CD14-positive monocyte (primary cell): ENCODE results near the gene RHOV. TPM values are rescaled to one million over a fixed set of nuclear protein-coding genes. Genes with fewer than 3 reads are reported as not detected.
A peak's percentile ranks its signal among the peaks of the same experiment; 100 is the strongest.

Experiments
- DNase-seq, 3 donors: peaks; one replicate each; pipeline ENCODE4 v3.0.0-alpha.2; 2011 to 2022
- H2AFZ ChIP-seq: 2 replicates; pipeline ENCODE4 v1.6.0; 2012; ENCODE audit warnings: mild to moderate bottlenecking, low read depth, low read length, inconsistent platforms; ENCODE audit not compliant: insufficient read depth, poor library complexity, severe bottlenecking
- H3K27ac ChIP-seq, 2 donors: 1 replicate in 1 of 2; 2 replicates in 1 of 2; pipeline ENCODE4 v1.5.1; 2012 to 2013; ENCODE audit warnings: low read length in 2 of 2, control low read depth in 1 of 2, inconsistent platforms in 1 of 2, low read depth in 1 of 2, mild to moderate bottlenecking in 1 of 2
- H3K27me3 ChIP-seq, 2 donors: one replicate each; pipeline versions ENCODE4 v1.6.0 to v1.6.1; 2011 to 2013; ENCODE audit warnings: low read length in 2 of 2; ENCODE audit not compliant: control insufficient read depth in 2 of 2, insufficient read depth in 2 of 2
- H3K36me3 ChIP-seq, 2 donors: replicated peaks in 1 of 2; 1 replicate in 1 of 2; 2 replicates in 1 of 2; pipeline versions ENCODE4 v1.5.1 to v1.6.1; 2012 to 2013; ENCODE audit warnings: low read length in 2 of 2, control low read depth in 1 of 2, inconsistent platforms in 1 of 2, mild to moderate bottlenecking in 1 of 2; ENCODE audit not compliant: insufficient read depth in 2 of 2, control insufficient read depth in 1 of 2
- H3K4me1 ChIP-seq, 2 donors: 1 replicate in 1 of 2; 2 replicates in 1 of 2; pipeline versions ENCODE4 v1.5.1 to v1.6.1; 2012 to 2013; ENCODE audit warnings: low read length in 2 of 2, control low read depth in 1 of 2, inconsistent platforms in 1 of 2, mild to moderate bottlenecking in 1 of 2, moderate library complexity in 1 of 2; ENCODE audit not compliant: insufficient read depth in 2 of 2, control insufficient read depth in 1 of 2
- H3K4me2 ChIP-seq: replicated peaks from 2 replicates; pipeline ENCODE3; 2012; ENCODE audit warnings: low read length, moderate library complexity, mild to moderate bottlenecking; ENCODE audit not compliant: poor library complexity, severe bottlenecking; ENCODE audit errors: extremely low read depth
- H3K4me3 ChIP-seq, 3 experiments: fragments of 200-600 bp in 1 of 3; sonication (generic) in 1 of 3; replicated peaks in 1 of 3; 1 replicate in 2 of 3; 2 replicates in 1 of 3; pipeline ENCODE4 v1.5.1; 2011 to 2013; ENCODE audit warnings: low read length in 3 of 3, mild to moderate bottlenecking in 3 of 3, control low read depth in 2 of 3, low read depth in 2 of 3, inconsistent platforms in 1 of 3, moderate library complexity in 1 of 3
- H3K79me2 ChIP-seq: 2 replicates; pipeline ENCODE4 v1.6.0; 2012; ENCODE audit warnings: mild to moderate bottlenecking, control low read depth, inconsistent platforms, low read length, moderate library complexity; ENCODE audit not compliant: insufficient read depth
- H3K9ac ChIP-seq: 2 replicates; pipeline ENCODE4 v1.6.0; 2017; ENCODE audit warnings: low read length, mild to moderate bottlenecking; ENCODE audit not compliant: insufficient read depth, poor library complexity, severe bottlenecking
- H3K9me3 ChIP-seq, 2 donors: replicated peaks in 1 of 2; 1 replicate in 1 of 2; 2 replicates in 1 of 2; pipeline versions ENCODE4 v1.5.1 to v1.6.1; 2012 to 2013; ENCODE audit warnings: low read length in 2 of 2, control low read depth in 1 of 2; ENCODE audit not compliant: control insufficient read depth in 1 of 2, insufficient read depth in 1 of 2
- H4K20me1 ChIP-seq: 2 replicates; pipeline ENCODE4 v1.6.0; 2012; ENCODE audit warnings: mild to moderate bottlenecking, low read length, control low read depth, moderate library complexity; ENCODE audit not compliant: insufficient read depth
- H3K27ac Mint-ChIP-seq, 7 donors: one replicate each; pipeline ENCODE4 v1.8.0; 2020; ENCODE audit warnings: mild to moderate bottlenecking in 7 of 7, mixed read lengths in 7 of 7, moderate library complexity in 6 of 7, inconsistent platforms in 2 of 7
- H3K27me3 Mint-ChIP-seq, 3 donors: one replicate each; pipeline ENCODE4 v1.8.0; 2021 to 2022; ENCODE audit warnings: low read depth in 3 of 3, mild to moderate bottlenecking in 3 of 3, mixed read lengths in 3 of 3, moderate library complexity in 3 of 3, inconsistent platforms in 1 of 3
- H3K36me3 Mint-ChIP-seq, 2 donors: one replicate each; pipeline ENCODE4 v1.8.0; 2020; ENCODE audit warnings: mixed read lengths in 2 of 2, inconsistent platforms in 1 of 2, mild to moderate bottlenecking in 1 of 2
- H3K4me1 Mint-ChIP-seq: one replicate; pipeline ENCODE4 v1.8.0; 2020; ENCODE audit warnings: mild to moderate bottlenecking, mixed read lengths
- H3K4me3 Mint-ChIP-seq, 2 donors: one replicate each; pipeline ENCODE4 v1.8.0; 2020; ENCODE audit warnings: mild to moderate bottlenecking in 2 of 2, mixed read lengths in 2 of 2, moderate library complexity in 1 of 2
- H3K9me3 Mint-ChIP-seq, 7 donors: one replicate each; pipeline ENCODE4 v1.8.0; 2020 to 2022; ENCODE audit warnings: mixed read lengths in 7 of 7, mild to moderate bottlenecking in 6 of 7, moderate library complexity in 6 of 7, inconsistent platforms in 2 of 7
- WGBS: methylation state at CpG from one replicate; pipeline ENCODE4 v1.1.5; 2013; ENCODE audit warnings: missing lambda C conversion rate; ENCODE audit not compliant: insufficient coverage; 5-methylcytosine and 5-hydroxymethylcytosine counted together
- intact Hi-C, 2 donors: fragments of 100-400 bp; cut with micrococcal nuclease; formaldehyde crosslinking; loops; one replicate each; pipeline versions ENCODE4 v1.15.0 to v1.15.1; 2023
- polyA plus RNA-seq, 3 donors: library from polyadenylated mRNA; depleted of rRNA in 1 of 3; unstranded in 2 of 3; stranded (reverse) in 1 of 3; fragments of 300-500 nt in 2 of 3; fragments of >200 nt in 1 of 3; fragmentation: Illumina TruSeq in 2 of 3; gene quantifications; 1 replicate in 2 of 3; 2 replicates in 1 of 3; pipeline ENCODE4 v1.2.3, GENCODE V29; 2012 to 2021
- TF ChIP-seq, protein P1 (sequence below): fragments of 200-600 bp; IDR thresholded peaks from one replicate; pipeline ENCODE4 v1.8.0; 2022; ENCODE audit warnings: antibody characterized with exemption, mild to moderate bottlenecking

RHOV gene
- polyA plus RNA-seq, 3 donors: 0.08 TPM; not detected in 2

DNA sequence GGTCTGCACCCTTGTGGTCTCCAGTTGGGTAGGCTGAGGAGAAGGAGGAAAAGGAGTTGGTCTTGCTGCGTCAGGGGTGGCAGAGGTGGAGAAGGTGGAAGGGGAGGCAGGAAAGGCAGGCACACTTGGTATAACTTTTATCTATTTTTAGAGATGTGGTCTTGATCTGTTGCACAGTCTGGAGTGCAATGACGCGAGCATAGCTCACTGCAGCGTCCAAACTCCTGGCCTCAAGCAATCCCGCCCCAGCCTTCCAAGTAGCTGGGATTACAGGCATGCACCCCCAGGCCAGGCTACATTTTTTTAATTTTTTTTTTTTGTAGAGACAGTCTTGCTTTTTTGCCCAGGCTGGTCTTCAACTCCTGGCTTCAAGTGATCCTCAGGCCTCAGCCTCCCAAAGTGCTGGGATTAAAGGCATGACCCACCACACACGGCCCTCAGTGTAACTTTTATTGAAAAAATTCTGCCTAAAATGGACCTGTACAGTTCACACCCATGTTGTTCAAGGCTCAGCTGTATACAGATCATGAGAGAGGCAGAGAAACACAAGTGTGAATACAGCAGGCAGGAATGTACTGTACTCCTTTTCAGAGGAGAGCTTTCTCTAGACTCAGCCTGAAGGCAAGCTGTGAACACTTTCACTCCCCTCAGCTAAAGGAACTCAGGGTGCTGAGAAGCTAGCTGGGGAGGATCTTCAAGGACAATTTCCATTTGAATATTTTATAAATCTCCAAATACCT is 2.1 kb upstream of the RHOV start:
- no peak overlapping the region for H3K4me3 Mint-ChIP-seq
- peaks cover 11% of the 10 kb centered on the region for H3K4me1 Mint-ChIP-seq
- Histone ChIP-seq H3K9me3 (no peaks in the 10 kb centered on the region), H2AFZ (no peak overlapping the region), H3K79me2 (no peaks in the 10 kb centered on the region), H3K36me3 (no peaks in the 10 kb centered on the region), H3K4me2 (no peak overlapping the region), H3K27me3 (peaks cover 5 to 24% of the 10 kb centered on the region in 2 donors), H3K4me3 (no peak overlapping the region), H3K4me1 (peaks cover 8 to 13% of the 10 kb centered on the region in 2 donors), H3K9ac (no peak overlapping the region), H3K27ac (no peak overlapping the region), H4K20me1 (no peaks in the 10 kb centered on the region)
- H3K36me3 Mint-ChIP-seq: no peaks in the 10 kb centered on the region
- TF ChIP-seq, protein P1, sequence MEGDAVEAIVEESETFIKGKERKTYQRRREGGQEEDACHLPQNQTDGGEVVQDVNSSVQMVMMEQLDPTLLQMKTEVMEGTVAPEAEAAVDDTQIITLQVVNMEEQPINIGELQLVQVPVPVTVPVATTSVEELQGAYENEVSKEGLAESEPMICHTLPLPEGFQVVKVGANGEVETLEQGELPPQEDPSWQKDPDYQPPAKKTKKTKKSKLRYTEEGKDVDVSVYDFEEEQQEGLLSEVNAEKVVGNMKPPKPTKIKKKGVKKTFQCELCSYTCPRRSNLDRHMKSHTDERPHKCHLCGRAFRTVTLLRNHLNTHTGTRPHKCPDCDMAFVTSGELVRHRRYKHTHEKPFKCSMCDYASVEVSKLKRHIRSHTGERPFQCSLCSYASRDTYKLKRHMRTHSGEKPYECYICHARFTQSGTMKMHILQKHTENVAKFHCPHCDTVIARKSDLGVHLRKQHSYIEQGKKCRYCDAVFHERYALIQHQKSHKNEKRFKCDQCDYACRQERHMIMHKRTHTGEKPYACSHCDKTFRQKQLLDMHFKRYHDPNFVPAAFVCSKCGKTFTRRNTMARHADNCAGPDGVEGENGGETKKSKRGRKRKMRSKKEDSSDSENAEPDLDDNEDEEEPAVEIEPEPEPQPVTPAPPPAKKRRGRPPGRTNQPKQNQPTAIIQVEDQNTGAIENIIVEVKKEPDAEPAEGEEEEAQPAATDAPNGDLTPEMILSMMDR: no peak
- H3K9me3 Mint-ChIP-seq: peaks cover 0 to 6% (median 0%) of the 10 kb centered on the region in 7 donors
- no peak for DNase-seq
- 81% methylated on average over 6 of the region's 6 CpGs for WGBS
- H3K27me3 Mint-ChIP-seq: peaks cover 26 to 43% (median 29%) of the 10 kb centered on the region in 3 donors
- intact Hi-C loops: no loop called here
- H3K27ac Mint-ChIP-seq: peak overlapping the region in 3 of 7 donors; percentile 16 to 69 (median 31)

DNA sequence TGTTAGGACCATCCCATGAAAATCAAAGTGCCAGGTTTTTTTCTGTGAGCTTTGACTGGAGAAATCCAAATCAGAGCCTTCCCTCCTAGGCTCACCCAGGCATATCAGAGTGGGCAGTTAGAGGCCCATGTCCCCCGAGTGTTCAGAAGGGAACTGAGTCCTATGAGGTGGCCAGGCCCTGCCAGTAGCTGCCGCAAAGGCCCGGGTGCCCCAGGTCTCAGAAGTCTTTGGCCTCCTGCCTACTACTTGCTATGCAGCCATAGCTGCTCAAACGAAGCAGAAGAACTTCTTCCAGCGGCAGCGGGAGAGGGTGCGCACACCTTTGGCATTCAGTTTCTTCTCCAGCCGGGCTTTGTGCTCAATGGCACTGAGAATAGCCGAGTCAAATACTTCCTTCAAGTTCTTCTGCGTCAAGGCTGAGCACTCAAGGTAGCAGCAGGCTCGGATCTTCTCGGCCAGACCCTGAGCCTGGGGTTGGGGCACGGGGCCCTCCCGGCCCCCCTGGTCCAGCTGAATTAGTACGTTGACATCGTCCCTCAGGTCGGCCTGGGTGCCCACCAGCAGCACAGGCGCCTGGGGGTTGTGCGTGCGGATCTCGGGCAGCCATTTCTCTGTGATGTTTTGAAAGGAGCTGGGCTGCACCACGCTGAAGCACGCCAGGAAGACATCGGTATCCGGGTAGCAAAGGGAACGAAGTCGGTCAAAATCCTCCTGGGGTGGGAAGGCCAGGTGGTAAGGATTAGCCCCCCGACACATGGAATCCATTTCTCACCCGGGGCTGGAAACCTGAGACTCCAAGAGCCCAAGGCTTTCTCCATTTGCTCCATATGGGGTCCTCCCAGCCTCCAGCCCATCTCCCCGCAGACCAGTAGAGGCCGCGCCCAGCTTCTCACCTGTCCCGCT is 992 bp downstream of the RHOV start:
- 67% methylated on average over 31 of the region's 33 CpGs for WGBS
- peaks cover 0 to 6% (median 0%) of the 10 kb centered on the region in 7 donors for H3K9me3 Mint-ChIP-seq
- Histone ChIP-seq H3K4me3 (peak overlapping the region in 2 of 3 experiments; percentile 6 to 77), H3K9me3 (no peaks in the 10 kb centered on the region), H3K4me2 (peak overlapping the region; percentile 90), H4K20me1 (no peaks in the 10 kb centered on the region), H3K9ac (peak overlapping the region; percentile 44), H3K79me2 (no peaks in the 10 kb centered on the region), H3K4me1 (peaks cover 8 to 13% of the 10 kb centered on the region in 2 donors), H3K36me3 (no peaks in the 10 kb centered on the region), H3K27ac (no peak overlapping the region), H3K27me3 (peaks cover 5 to 24% of the 10 kb centered on the region in 2 donors), H2AFZ (peak overlapping the region; percentile 83)
- TF ChIP-seq, protein P1: no peak
- intact Hi-C loops: no loop called here
- H3K27me3 Mint-ChIP-seq: peaks cover 26 to 42% (median 33%) of the 10 kb centered on the region in 3 donors
- H3K36me3 Mint-ChIP-seq: no peaks in the 10 kb centered on the region
- no peak for DNase-seq
- H3K4me3 Mint-ChIP-seq: peak overlapping the region; percentile 74 to 86
- H3K4me1 Mint-ChIP-seq: peaks cover 11% of the 10 kb centered on the region
- H3K27ac Mint-ChIP-seq: no peak overlapping the region
